ENCODE data around the gene ARID3A. TPM values are rescaled to one million over a fixed set of nuclear protein-coding genes. Genes with fewer than 3 reads are reported as not detected.

Gene ARID3A
- total and polyA plus RNA-seq, 2 donors (not counting 3 experiments of a cell fraction or from before 2014, with no cell fraction given), result 5.4 to 13.2 TPM

GRCh38 chr19:972281-972680, 46.4 kb downstream of the ARID3A start:
- dilution Hi-C loops (cut with MboI; ENCODE audit: extremely low pct_ligation_motif_present, low sequenced_read_pairs) (no loop called here), intact Hi-C loops (cut with micrococcal nuclease) (no loop called here)
- H3K79me2 ChIP-seq (ENCODE audit: control insufficient read depth, insufficient read depth, low read length), result no peaks in the 10 kb centered on the region
- H2AFZ ChIP-seq (ENCODE audit: low read depth, low read length), result no peak overlapping the region
- no peaks in the 10 kb centered on the region for H3K4me1 ChIP-seq (ENCODE audit: control insufficient read depth, extremely low read depth, insufficient read depth, low read length)
- H3K36me3 ChIP-seq (ENCODE audit: control insufficient read depth in 2 of 2, extremely low read depth in 1 of 2, insufficient read depth in 2 of 2, low read length in 2 of 2), result peaks cover 0 to 6% of the 10 kb centered on the region in 2 experiments
- no peaks in the 10 kb centered on the region for H3K27me3 ChIP-seq (ENCODE audit: control insufficient read depth in 2 of 2, insufficient read depth in 2 of 2, low read length in 2 of 2)
- DNase-seq (ENCODE audit: low read depth, low spot score) (no peak), FAIRE-seq (no peak)
- H3K27ac ChIP-seq (ENCODE audit: insufficient read depth, low read depth, low read length), result no peak overlapping the region
- no peaks in the 10 kb centered on the region for H4K20me1 ChIP-seq (replicated peaks; ENCODE audit: control insufficient read depth, extremely low read depth, insufficient read depth, low read length)
- H3K9ac ChIP-seq (replicated peaks; ENCODE audit: extremely low read depth, insufficient read depth, low read length), result no peak overlapping the region
- H3K9me1 ChIP-seq (replicated peaks; ENCODE audit: control insufficient read depth, extremely low read depth, insufficient read depth, low read length), result no peaks in the 10 kb centered on the region
- no TSS peak for BruUV-seq (replicated peaks)
- no peak overlapping the region for H3K4me3 ChIP-seq (replicated peaks in 1 of 3; ENCODE audit: insufficient read depth in 1 of 3, low read depth in 1 of 3, low read length in 3 of 3)
- H3K9me3 ChIP-seq (replicated peaks; ENCODE audit: control insufficient read depth, insufficient read depth, low read length), result no peaks in the 10 kb centered on the region
- ChIA-PET POLR2A (no interaction called here), CTCF (interaction anchor here (0.7 kb wide), 1 partner anchor 12 kb away, joined by 3 read pairs; no protein-coding TSS in a partner anchor)
- TF ChIP-seq MAX (IDR thresholded peaks at IDR 0.05; ENCODE audit: insufficient read depth, insufficient read length), result no peak
- no peak for TF ChIP-seq POLR2AphosphoS5 (IDR thresholded peaks at IDR 0.05; ENCODE audit: insufficient read depth, low read depth, low read length)
- no peak for TF ChIP-seq EZH2 (IDR thresholded peaks at IDR 0.05; ENCODE audit: borderline replicate concordance, low read depth, low read length, severe bottlenecking)
- no peak for TF ChIP-seq CTCF (IDR thresholded peaks at IDR 0.05; ENCODE audit: extremely low read depth in 1 of 2, insufficient read depth in 1 of 2, low read depth in 1 of 2, low read length in 2 of 2)
- TF ChIP-seq FOS (IDR thresholded peaks at IDR 0.05; ENCODE audit: borderline replicate concordance, insufficient read depth, low read length), result no peak
- TF ChIP-seq MYC (IDR thresholded peaks at IDR 0.05; ENCODE audit: low read depth, low read length), result no peak
- no peak for TF ChIP-seq POLR2A (IDR thresholded peaks at IDR 0.05; ENCODE audit: low read depth, low read length)
- TF ChIP-seq JUN (IDR thresholded peaks at IDR 0.05; ENCODE audit: borderline replicate concordance, insufficient read depth, insufficient read length, low read depth), result no peak
- no peak for TF ChIP-seq GATA2 (IDR thresholded peaks at IDR 0.05; ENCODE audit: insufficient read depth, insufficient read length, low read depth, low read length)
- H3K4me2 ChIP-seq (ENCODE audit: insufficient read depth, low read length), result no peak overlapping the region
